Measurements from ENCODE around the gene TMEM200A.

DNA sequence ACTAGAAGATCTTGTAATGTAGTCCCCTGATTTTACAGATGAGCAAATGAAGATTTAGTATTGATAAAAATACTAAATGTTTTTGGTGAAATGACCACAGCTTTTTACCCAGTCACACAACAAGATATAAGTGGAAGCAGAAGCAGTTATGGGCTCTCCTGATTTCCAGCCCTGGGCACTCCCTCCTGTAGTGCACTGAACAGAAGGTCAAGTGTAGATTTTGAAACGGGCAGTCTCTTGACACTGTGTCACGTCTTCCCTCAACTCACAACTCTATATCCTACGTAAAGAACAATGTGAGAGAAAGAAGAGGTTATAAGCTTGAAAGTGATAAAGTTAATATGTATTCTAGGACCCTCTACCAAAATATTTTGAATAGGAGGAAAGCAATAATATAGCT lies 23.3 kb downstream of the TMEM200A start:
- no peak for TF ChIP-seq POLR2A (IDR thresholded peaks at IDR 0.05)
- TF ChIP-seq CTCF (IDR thresholded peaks at IDR 0.05): no peak
